K562 (cell line): ENCODE results near the gene SPTLC3.

Source experiments
- CBX1 ChIP-seq: sonication (generic); IDR thresholded peaks from 2 replicates; pipeline ENCODE4 v1.6.1; 2016; ENCODE audit warnings: antibody characterized with exemption, low read depth, mild to moderate bottlenecking
- CTCF ChIP-seq, 3 experiments: IDR thresholded peaks in 2 of 3; conservative IDR thresholded peaks in 1 of 3; 2 replicates each; pipeline ENCODE4 v1.5.1; 2011 to 2012; ENCODE audit warnings: low read length in 3 of 3, mild to moderate bottlenecking in 3 of 3, control low read depth in 2 of 3, improper control_type of control experiment in 1 of 3, inconsistent platforms in 1 of 3, low read depth in 1 of 3, mixed read lengths in 1 of 3, moderate library complexity in 1 of 3; ENCODE audit not compliant: insufficient read depth in 2 of 3
- DPF2 ChIP-seq: fragments of 450-650 bp; IDR thresholded peaks from 2 replicates; pipeline ENCODE4 v1.6.1; 2016
- ETV5 ChIP-seq: sonication (generic); formaldehyde crosslinking; IDR thresholded peaks from 2 replicates; pipeline ENCODE4 v1.4.0; 2020; ENCODE audit warnings: low read depth, mild to moderate bottlenecking, missing genetic modification reagents
- HLTF ChIP-seq: fragments of 450-650 bp; IDR thresholded peaks from 2 replicates; pipeline ENCODE4 v1.6.1; 2016
- MTA1 ChIP-seq: fragments of 450-650 bp; IDR thresholded peaks from 2 replicates; pipeline ENCODE4 v1.6.1; 2017; ENCODE audit warnings: borderline replicate concordance
- MXI1 ChIP-seq: IDR thresholded peaks from 2 replicates; pipeline ENCODE4 v1.6.1; 2011; ENCODE audit warnings: low read depth, mild to moderate bottlenecking, improper control_type of control experiment, low read length
- NR2C2 ChIP-seq, 2 experiments: fragments of 200-800 bp in 1 of 2; sonication (Bioruptor generic) in 1 of 2; sonication (generic) in 1 of 2; formaldehyde crosslinking in 1 of 2; IDR thresholded peaks; 2 replicates each; pipeline versions ENCODE4 v1.6.1 to v1.8.0; 2016 to 2022; ENCODE audit warnings: mild to moderate bottlenecking in 1 of 2, missing compliant biosample characterization in 1 of 2, missing genetic modification characterization in 1 of 2, missing genetic modification reagents in 1 of 2
- TAF1 ChIP-seq: IDR thresholded peaks from 2 replicates; pipeline ENCODE4 v1.6.1; 2011; ENCODE audit warnings: mild to moderate bottlenecking, low read length, moderate library complexity; ENCODE audit not compliant: insufficient read depth, control insufficient read depth, severe bottlenecking; ENCODE audit errors: extremely low read depth
- ZNF280B ChIP-seq: fragments of 250-450 bp; sonication (Bioruptor Pico); IDR thresholded peaks from 2 replicates; pipeline ENCODE4 v1.5.1; 2021; ENCODE audit warnings: mild to moderate bottlenecking
- ZNF407 ChIP-seq: fragments of 450-650 bp; IDR thresholded peaks from 2 replicates; pipeline ENCODE4 v1.6.1; 2016; ENCODE audit warnings: low read depth

- no peak for TF ChIP-seq ZNF407
- TF ChIP-seq MXI1: no peak
- TF ChIP-seq CTCF (IDR thresholded peaks at IDR 0.05 in 2 of 3, conservative IDR thresholded peaks at IDR 0.05 in 1 of 3; ENCODE audit: insufficient read depth in 2 of 3, low read depth in 1 of 3, low read length in 3 of 3): no peak
- TF ChIP-seq ETV5 (CRISPR knock-in tag): no peak
- no peak for TF ChIP-seq TAF1
- TF ChIP-seq HLTF: no peak
- TF ChIP-seq MTA1: no peak
- TF ChIP-seq NR2C2 (CRISPR knock-in tag; IDR thresholded peaks at IDR 0.05): no peak
- no peak for TF ChIP-seq NR2C2 (tag; IDR thresholded peaks at IDR 0.05)
- no peak for TF ChIP-seq ZNF280B (CRISPR knock-in tag)
- no peak for TF ChIP-seq DPF2
- no peak for TF ChIP-seq CBX1
Observed at GRCh38 chr20:13165203-13165602, 156.4 kb downstream of the SPTLC3 start.
